SJCRH30 (cell line): ENCODE results near the gene PTPN18. TPM values are rescaled to one million over a fixed set of nuclear protein-coding genes. Genes with fewer than 3 reads are reported as not detected.
"Not testable (repeated sequence)": the region's sequence is repeated elsewhere in the genome, so short reads cannot be mapped to it uniquely, and the experiment has no call there.

ENCODE experiments used
- DNase-seq, 2 experiments: peaks; one replicate each; pipeline ENCODE4 v3.0.0-alpha.2; 2015 to 2020
- H3K27ac ChIP-seq: fragments of 250-450 bp; sonication (Bioruptor Pico); 2 replicates; pipeline ENCODE4 v1.5.1; 2020; ENCODE audit warnings: mild to moderate bottlenecking, moderate library complexity
- H3K27me3 ChIP-seq: fragments of 250-450 bp; sonication (Bioruptor Pico); 2 replicates; pipeline ENCODE4 v1.5.1; 2020; ENCODE audit warnings: mild to moderate bottlenecking, moderate library complexity
- H3K36me3 ChIP-seq: fragments of 250-450 bp; sonication (Bioruptor Pico); 2 replicates; pipeline ENCODE4 v1.5.1; 2020; ENCODE audit warnings: mild to moderate bottlenecking, moderate library complexity
- H3K4me1 ChIP-seq: fragments of 250-450 bp; sonication (Bioruptor Pico); 2 replicates; pipeline ENCODE4 v1.5.1; 2020; ENCODE audit warnings: mild to moderate bottlenecking, moderate library complexity
- H3K4me3 ChIP-seq: fragments of 250-450 bp; sonication (Bioruptor Pico); 2 replicates; pipeline ENCODE4 v1.5.1; 2020; ENCODE audit warnings: mild to moderate bottlenecking, moderate library complexity
- H3K9me3 ChIP-seq: fragments of 250-450 bp; sonication (Bioruptor Pico); replicated peaks from 2 replicates; pipeline ENCODE4 v1.5.1; 2020; ENCODE audit warnings: mild to moderate bottlenecking, moderate library complexity
- total RNA-seq: library from RNA; depleted of rRNA; stranded (reverse); fragments of >200 nt; shearing (Covaris generic); gene quantifications from 2 replicates; pipeline ENCODE4 v1.2.3, GENCODE V29; 2014; rRNA removed

The PTPN18 gene
- 15.4 and 18.6 TPM in 2 replicates for total RNA-seq

- H3K27me3 ChIP-seq, result no peaks in the 10 kb centered on the region
- peaks cover 6% of the 10 kb centered on the region; the same call in 1 of the 2 replicates for H3K4me1 ChIP-seq
- no peaks in the 10 kb centered on the region for H3K36me3 ChIP-seq
- H3K9me3 ChIP-seq, result no peaks in the 10 kb centered on the region
- H3K4me3 ChIP-seq, result peak within 1 kb of the TSS; percentile 87
- peak; percentile 84 to 90 for DNase-seq
- peak within 1 kb of the TSS; percentile 31 for H3K27ac ChIP-seq
Observed at GRCh38 chr2:130355578-130356431, at the start of gene PTPN18. Gene PTPN18 (plus strand): TSS chr2:130356056. CDS start chr2:130356108, 52 bp downstream.

GRCh38 chr2:130307850-130308249 is 48.0 kb upstream of the PTPN18 start:
- Histone ChIP-seq H3K9me3 (no peaks in the 10 kb centered on the region), H3K4me1 (no peaks in the 10 kb centered on the region), H3K36me3 (no peaks in the 10 kb centered on the region), H3K27ac (no peak overlapping the region), H3K4me3 (no peak overlapping the region), H3K27me3 (no peaks in the 10 kb centered on the region; the same call in 1 of the 2 replicates)
- no peak for DNase-seq

GRCh38 chr2:130310881-130311280 is 45.0 kb upstream of the PTPN18 start:
- H3K36me3 ChIP-seq, result no peaks in the 10 kb centered on the region

GRCh38 chr2:130313812-130314334 is 42.0 kb upstream of the PTPN18 start:
- no peaks in the 10 kb centered on the region for H3K4me1 ChIP-seq
- no peaks in the 10 kb centered on the region for H3K9me3 ChIP-seq
- H3K4me3 ChIP-seq, result no peak overlapping the region
- H3K27me3 ChIP-seq, result peaks cover 3% of the 10 kb centered on the region; the same call in 1 of the 2 replicates
- H3K36me3 ChIP-seq, result no peaks in the 10 kb centered on the region
- DNase-seq, result no peak
- H3K27ac ChIP-seq, result no peak overlapping the region

More at GRCh38 chr2:130310881-130311280, 45.0 kb upstream of the PTPN18 start:
- H3K4me3 ChIP-seq, result no peak overlapping the region
- no peaks in the 10 kb centered on the region for H3K27me3 ChIP-seq
- H3K4me1 ChIP-seq, result no peaks in the 10 kb centered on the region
- H3K9me3 ChIP-seq, result no peaks in the 10 kb centered on the region
- no peak for DNase-seq
- H3K27ac ChIP-seq, result no peak overlapping the region

GRCh38 chr2:130314377-130314776 is 41.5 kb upstream of the PTPN18 start:
- Histone ChIP-seq H3K4me1 (no peaks in the 10 kb centered on the region), H3K36me3 (no peaks in the 10 kb centered on the region), H3K9me3 (no peaks in the 10 kb centered on the region), H3K27me3 (peaks cover 3% of the 10 kb centered on the region; the same call in 1 of the 2 replicates), H3K27ac (no peak overlapping the region), H3K4me3 (no peak overlapping the region)
- DNase-seq, result no peak

DNA sequence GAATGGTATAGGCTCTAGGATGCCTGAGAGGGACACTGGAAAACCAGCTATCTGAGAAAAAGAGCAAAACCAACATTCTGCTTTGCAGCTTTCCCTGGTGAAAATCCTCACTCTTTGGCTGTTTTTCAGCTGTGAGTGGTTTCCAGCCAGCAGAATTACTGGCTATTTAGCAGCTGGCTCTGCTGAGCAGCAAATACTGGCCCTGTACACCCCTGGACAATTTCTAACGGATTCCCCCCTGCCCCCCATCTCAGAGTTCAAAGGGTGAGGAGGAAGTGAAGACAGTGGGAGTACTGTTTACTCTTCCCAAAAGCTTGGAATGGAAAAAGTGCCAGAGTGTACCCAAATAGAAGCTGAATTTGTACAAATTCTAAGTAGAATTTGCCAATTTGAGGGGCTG is 39.3 kb upstream of the PTPN18 start:
- Histone ChIP-seq H3K27ac (no peak overlapping the region), H3K36me3 (no peaks in the 10 kb centered on the region), H3K9me3 (no peaks in the 10 kb centered on the region), H3K4me1 (no peaks in the 10 kb centered on the region), H3K4me3 (no peak overlapping the region), H3K27me3 (peaks cover 3% of the 10 kb centered on the region; the same call in 1 of the 2 replicates)
- DNase-seq, result no peak

GRCh38 chr2:130318906-130319305 is 37.0 kb upstream of the PTPN18 start:
- Histone ChIP-seq H3K9me3 (no peaks in the 10 kb centered on the region), H3K4me1 (no peaks in the 10 kb centered on the region), H3K27me3 (peaks cover 8% of the 10 kb centered on the region; the same call in 1 of the 2 replicates), H3K36me3 (no peaks in the 10 kb centered on the region), H3K4me3 (no peak overlapping the region), H3K27ac (no peak overlapping the region)
- no peak for DNase-seq

DNA sequence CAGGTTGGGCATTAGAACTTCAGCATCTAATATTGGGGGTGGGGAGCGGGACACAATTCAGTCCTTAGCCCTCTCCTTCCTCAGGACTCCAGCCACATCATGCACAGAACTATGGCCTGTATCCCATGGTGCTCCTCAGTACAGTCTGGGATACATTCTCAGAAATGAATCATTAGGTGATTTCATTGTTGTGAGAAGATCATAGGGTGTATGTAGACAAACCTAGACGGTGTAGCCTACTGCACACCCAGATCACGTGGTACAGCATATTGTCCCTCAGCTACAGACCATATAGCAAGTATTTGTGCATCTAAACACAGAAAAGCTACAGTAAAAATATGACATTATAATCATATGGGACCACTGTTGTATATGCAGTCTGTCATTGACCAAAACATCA is 36.3 kb upstream of the PTPN18 start:
- Histone ChIP-seq H3K9me3 (no peaks in the 10 kb centered on the region), H3K4me1 (no peaks in the 10 kb centered on the region), H3K36me3 (no peaks in the 10 kb centered on the region), H3K27ac (no peak overlapping the region), H3K4me3 (no peak overlapping the region), H3K27me3 (peaks cover 8% of the 10 kb centered on the region; the same call in 1 of the 2 replicates)
- DNase-seq, result no peak

DNA sequence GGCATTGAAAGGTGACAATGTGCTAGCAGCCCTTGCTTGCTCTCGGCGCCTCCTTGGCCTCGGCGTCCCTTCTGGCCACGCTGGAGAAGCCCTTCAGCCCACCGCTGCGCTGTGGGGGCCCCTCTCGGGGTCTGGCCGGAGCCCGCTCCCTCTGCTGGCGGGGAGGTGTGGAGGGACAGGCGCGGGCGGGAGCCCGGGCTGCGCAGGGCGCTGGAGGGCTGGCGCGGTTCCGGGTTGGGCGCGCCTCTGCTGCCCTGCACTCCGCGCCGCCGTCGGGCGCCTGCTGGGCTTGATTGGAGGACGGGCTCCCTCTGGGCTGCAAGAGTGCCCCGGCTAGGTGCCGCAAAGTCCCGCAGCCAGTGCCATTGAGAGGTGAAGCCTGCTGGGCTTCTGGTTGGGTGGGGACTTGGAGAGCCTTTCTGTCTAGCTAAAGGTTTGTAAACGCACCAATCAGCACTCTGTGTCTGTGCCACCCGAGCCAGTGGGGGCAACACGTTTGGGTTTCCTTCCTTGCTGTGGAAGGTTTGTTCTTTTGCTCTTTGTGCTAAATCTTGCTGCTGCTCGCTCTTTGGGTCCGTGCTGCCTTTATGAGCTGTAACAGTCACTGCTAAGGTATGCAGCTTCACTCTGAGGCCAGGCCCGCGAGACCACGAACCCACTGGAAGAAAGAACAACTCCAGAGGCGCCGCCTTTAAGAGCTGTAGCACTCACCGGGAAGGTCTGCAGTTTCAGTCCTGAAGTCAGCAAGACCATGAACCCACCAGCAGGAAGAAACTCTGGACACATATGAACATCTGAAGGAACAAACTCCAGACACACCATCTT is 27.9 kb upstream of the PTPN18 start:
- peak in 1 of 2 experiments; percentile 17 for DNase-seq
- H3K4me1 ChIP-seq, result no peaks in the 10 kb centered on the region
- H3K36me3 ChIP-seq, result no peaks in the 10 kb centered on the region
- no peaks in the 10 kb centered on the region for H3K9me3 ChIP-seq
- H3K27ac ChIP-seq, result no peak overlapping the region
- peaks cover 9% of the 10 kb centered on the region; the same call in 1 of the 2 replicates for H3K27me3 ChIP-seq
- H3K4me3 ChIP-seq, result no peak overlapping the region

GRCh38 chr2:130328710-130329109 is 27.1 kb upstream of the PTPN18 start:
- no peak overlapping the region for H3K27ac ChIP-seq
- no peaks in the 10 kb centered on the region for H3K36me3 ChIP-seq
- DNase-seq, result no peak
- H3K27me3 ChIP-seq, result peaks cover 9% of the 10 kb centered on the region; the same call in 1 of the 2 replicates
- H3K4me3 ChIP-seq, result no peak overlapping the region
- no peaks in the 10 kb centered on the region for H3K9me3 ChIP-seq
- no peaks in the 10 kb centered on the region for H3K4me1 ChIP-seq

DNA sequence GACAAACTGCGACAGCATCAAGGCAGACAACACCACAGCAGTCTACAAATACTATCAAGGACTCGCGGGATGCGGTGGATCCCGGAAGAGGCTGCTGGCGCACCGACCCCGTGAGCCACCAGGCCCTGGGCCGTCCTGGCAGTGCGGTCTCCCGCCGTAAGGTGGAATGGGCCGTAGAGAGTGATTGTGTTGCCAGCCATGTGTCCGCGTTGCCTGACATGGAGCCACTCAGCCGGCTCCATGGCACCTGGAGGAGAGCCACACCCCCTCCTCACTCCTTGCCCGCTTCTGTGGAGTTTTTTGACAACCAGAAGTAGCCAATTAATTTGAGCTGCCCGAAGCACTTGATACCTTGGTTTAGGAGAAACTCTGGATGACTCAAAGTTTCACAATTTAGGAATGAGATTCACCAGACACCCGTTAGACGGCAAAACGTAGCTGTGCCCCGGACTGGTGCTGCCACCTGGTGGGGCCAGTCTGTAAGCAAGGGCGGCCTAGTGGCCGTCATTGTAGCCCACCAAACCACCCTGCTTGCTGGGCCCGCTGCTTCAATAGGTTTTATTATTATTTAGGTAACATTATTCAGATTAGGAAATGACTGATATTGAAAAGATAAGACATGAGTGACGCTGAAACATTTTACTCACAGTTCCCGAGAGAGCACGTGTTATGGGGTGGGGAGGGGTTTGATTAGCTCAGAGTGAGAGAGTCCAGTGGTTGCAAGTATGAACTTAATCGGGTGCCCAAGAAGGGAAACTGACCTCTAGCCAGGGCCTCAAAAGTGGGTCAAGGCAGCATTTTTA is 23.4 kb upstream of the PTPN18 start:
- peak; percentile 63 to 79 for DNase-seq
- no peaks in the 10 kb centered on the region for H3K36me3 ChIP-seq
- H3K27ac ChIP-seq, result no peak overlapping the region
- no peaks in the 10 kb centered on the region for H3K4me1 ChIP-seq
- H3K4me3 ChIP-seq, result no peak overlapping the region
- H3K27me3 ChIP-seq, result peaks cover 9% of the 10 kb centered on the region; the same call in 1 of the 2 replicates
- no peaks in the 10 kb centered on the region for H3K9me3 ChIP-seq

GRCh38 chr2:130333253-130333652 is 22.6 kb upstream of the PTPN18 start:
- not testable (repeated sequence) for H3K36me3 ChIP-seq, H3K27me3 ChIP-seq, H3K4me3 ChIP-seq, H3K9me3 ChIP-seq, DNase-seq, H3K4me1 ChIP-seq, H3K27ac ChIP-seq

DNA sequence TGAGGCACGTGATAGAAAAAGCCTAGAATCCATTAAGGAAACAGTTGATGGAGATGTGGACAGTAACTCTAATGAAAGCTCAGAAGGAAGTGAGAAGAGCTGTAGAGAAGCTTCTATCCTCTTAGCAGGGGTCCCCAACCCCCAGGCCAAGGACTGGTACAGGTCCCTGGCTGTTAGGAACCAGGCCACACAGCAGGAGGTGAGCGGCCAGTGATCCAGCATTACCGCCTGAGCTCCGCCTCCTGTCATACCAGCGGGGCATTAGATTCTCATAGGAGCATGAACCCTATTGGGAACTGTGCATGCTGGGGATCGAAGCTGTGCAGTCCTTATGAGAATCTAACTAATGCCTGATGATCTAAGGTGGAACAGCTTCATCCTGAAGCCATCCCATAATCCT is 21.8 kb upstream of the PTPN18 start:
- Histone ChIP-seq H3K27me3 (peaks cover 9% of the 10 kb centered on the region; the same call in 1 of the 2 replicates), H3K4me1 (no peaks in the 10 kb centered on the region)

GRCh38 chr2:130335226-130335625 is 20.6 kb upstream of the PTPN18 start:
- DNase-seq, result no peak
- Histone ChIP-seq H3K27me3 (peaks cover 5% of the 10 kb centered on the region; the same call in 1 of the 2 replicates), H3K4me3 (no peak overlapping the region)

More for the DNA sequence above, 21.8 kb upstream of the PTPN18 start:
- no peak overlapping the region for H3K27ac ChIP-seq
- H3K9me3 ChIP-seq, result no peaks in the 10 kb centered on the region
- no peak overlapping the region for H3K4me3 ChIP-seq
- no peak for DNase-seq
- no peaks in the 10 kb centered on the region for H3K36me3 ChIP-seq

More at GRCh38 chr2:130335226-130335625, 20.6 kb upstream of the PTPN18 start:
- Histone ChIP-seq H3K27ac (no peak overlapping the region), H3K9me3 (no peaks in the 10 kb centered on the region), H3K36me3 (no peaks in the 10 kb centered on the region), H3K4me1 (no peaks in the 10 kb centered on the region)
